Activated CD8-positive, alpha-beta T cell treated with anti-CD3 and anti-CD28 coated beads for 36 hours (primary cell): Measurements from ENCODE around the gene CCDC171. TPM values are rescaled to one million over a fixed set of nuclear protein-coding genes. Genes with fewer than 3 reads are reported as not detected.

Source experiments
- ATAC-seq: fragments of 200-7000 bp; cut with Tn5 transposase; one replicate; pipeline ENCODE4 v1.10.0; 2021; ENCODE audit warnings: mild to moderate bottlenecking, moderate library complexity
- CTCF ChIA-PET: fragments of 350-600 bp; sonication (Branson Sonifier 250); formaldehyde crosslinking; loops from one replicate; lab custom pipeline; 2021; ENCODE audit warnings: antibody characterized with exemption; lab: Charles Lee
- POLR2A ChIA-PET: fragments of 350-600 bp; sonication (Branson Sonifier 250); formaldehyde crosslinking; loops from one replicate; lab custom pipeline; 2021; ENCODE audit warnings: antibody characterized with exemption; lab: Charles Lee
- DNase-seq: peaks from one replicate; pipeline ENCODE4 v3.0.0-alpha.2; 2020
- H3K27ac Mint-ChIP-seq: one replicate; pipeline ENCODE4 v1.8.0; 2021; ENCODE audit warnings: mild to moderate bottlenecking, mixed read lengths
- H3K27me3 Mint-ChIP-seq: one replicate; pipeline ENCODE4 v1.8.0; 2021; ENCODE audit warnings: mixed read lengths
- H3K36me3 Mint-ChIP-seq: one replicate; pipeline ENCODE4 v1.8.0; 2021; ENCODE audit warnings: low read depth, mixed read lengths
- H3K4me1 Mint-ChIP-seq: one replicate; pipeline ENCODE4 v1.8.0; 2021; ENCODE audit warnings: low read depth, mixed read lengths
- H3K4me3 Mint-ChIP-seq: one replicate; pipeline ENCODE4 v1.8.0; 2021; ENCODE audit warnings: mild to moderate bottlenecking, moderate library complexity, mixed read lengths
- H3K9me3 Mint-ChIP-seq: one replicate; pipeline ENCODE4 v1.8.0; 2021; ENCODE audit warnings: mixed read lengths
- intact Hi-C: fragments of 100-400 bp; cut with micrococcal nuclease; formaldehyde crosslinking; loops from one replicate; pipeline ENCODE4 v1.10.0; 2022
- total RNA-seq, 2 experiments: library from RNA; stranded (reverse); gene quantifications; one replicate each; pipeline ENCODE4 v1.2.3, GENCODE V29; 2021
- TF ChIP-seq, protein P1 (sequence below): fragments of 200-600 bp; IDR thresholded peaks from one replicate; pipeline ENCODE4 v1.8.0; 2022; ENCODE audit warnings: antibody characterized with exemption, mild to moderate bottlenecking

CCDC171 gene
- total RNA-seq, 2 experiments from 2014 or later, result 2.1 to 2.3 TPM

DNA sequence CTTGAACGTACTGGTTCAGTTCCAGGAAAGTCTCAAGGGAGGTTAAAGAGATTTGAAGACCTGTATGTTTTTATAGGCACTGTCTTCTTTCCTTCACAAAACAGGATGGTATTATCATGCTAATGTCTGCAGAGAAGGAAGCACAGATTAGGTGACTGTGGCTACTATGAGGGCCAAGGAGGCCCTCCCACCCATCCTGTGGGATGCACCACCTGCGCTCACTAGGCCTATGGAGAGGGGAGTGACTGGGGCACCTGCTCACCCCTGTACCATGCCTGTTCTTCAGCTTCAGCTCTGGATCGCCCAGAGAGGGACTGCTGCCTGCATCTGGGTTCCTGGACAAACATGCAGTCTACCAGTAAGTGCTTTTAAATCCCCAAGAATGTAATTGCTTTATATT is 469.4 kb downstream of the CCDC171 start:
- POLR2A ChIA-PET, result no interaction called here
- intact Hi-C loops, result no loop called here
- TF ChIP-seq, protein P1, sequence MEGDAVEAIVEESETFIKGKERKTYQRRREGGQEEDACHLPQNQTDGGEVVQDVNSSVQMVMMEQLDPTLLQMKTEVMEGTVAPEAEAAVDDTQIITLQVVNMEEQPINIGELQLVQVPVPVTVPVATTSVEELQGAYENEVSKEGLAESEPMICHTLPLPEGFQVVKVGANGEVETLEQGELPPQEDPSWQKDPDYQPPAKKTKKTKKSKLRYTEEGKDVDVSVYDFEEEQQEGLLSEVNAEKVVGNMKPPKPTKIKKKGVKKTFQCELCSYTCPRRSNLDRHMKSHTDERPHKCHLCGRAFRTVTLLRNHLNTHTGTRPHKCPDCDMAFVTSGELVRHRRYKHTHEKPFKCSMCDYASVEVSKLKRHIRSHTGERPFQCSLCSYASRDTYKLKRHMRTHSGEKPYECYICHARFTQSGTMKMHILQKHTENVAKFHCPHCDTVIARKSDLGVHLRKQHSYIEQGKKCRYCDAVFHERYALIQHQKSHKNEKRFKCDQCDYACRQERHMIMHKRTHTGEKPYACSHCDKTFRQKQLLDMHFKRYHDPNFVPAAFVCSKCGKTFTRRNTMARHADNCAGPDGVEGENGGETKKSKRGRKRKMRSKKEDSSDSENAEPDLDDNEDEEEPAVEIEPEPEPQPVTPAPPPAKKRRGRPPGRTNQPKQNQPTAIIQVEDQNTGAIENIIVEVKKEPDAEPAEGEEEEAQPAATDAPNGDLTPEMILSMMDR, result no peak
- CTCF ChIA-PET, result no interaction called here
- no peak for DNase-seq
- Mint-ChIP-seq H3K27ac (no peak overlapping the region), H3K4me3 (no peak overlapping the region), H3K4me1 (no peaks in the 10 kb centered on the region), H3K36me3 (no peaks in the 10 kb centered on the region), H3K27me3 (no peaks in the 10 kb centered on the region), H3K9me3 (peaks cover 9% of the 10 kb centered on the region)
- no peak for ATAC-seq

DNA sequence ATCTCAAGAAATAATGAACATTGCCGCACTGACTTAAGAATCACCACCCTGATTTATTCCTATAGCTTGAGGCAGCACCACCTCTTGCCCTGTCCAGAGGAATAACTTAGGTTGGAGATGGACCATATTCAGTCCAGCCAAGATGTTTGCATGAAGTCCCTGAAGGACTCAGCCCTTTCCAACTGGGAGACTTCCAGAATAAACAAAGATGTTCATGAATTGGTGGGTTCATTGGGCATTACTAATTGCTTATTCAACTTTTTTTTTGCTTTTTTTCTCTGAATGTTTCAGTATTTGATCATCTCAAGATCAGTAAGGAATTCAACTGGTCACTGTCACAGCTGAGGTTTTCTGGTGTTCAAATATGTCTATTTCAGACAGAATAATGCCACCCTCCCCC is 470.6 kb downstream of the CCDC171 start:
- TF ChIP-seq, protein P1, result no peak
- Mint-ChIP-seq H3K36me3 (no peaks in the 10 kb centered on the region), H3K4me1 (no peaks in the 10 kb centered on the region), H3K27me3 (no peaks in the 10 kb centered on the region), H3K4me3 (no peak overlapping the region), H3K9me3 (peaks cover 3% of the 10 kb centered on the region), H3K27ac (no peak overlapping the region)
- intact Hi-C loops, result no loop called here
- ATAC-seq (no peak), DNase-seq (no peak)
- ChIA-PET POLR2A (no interaction called here), CTCF (no interaction called here)

Other genes with a start within 250 kb of the CCDC171 start
- gene TTC39B, start 245.8 kb upstream of the CCDC171 start, total RNA-seq, result 10 to 100 TPM; 17.8 to 18.5 TPM
- 10 to 100 TPM; 30.3 to 32.1 TPM for gene SNAPC3, start 130.2 kb upstream of the CCDC171 start, total RNA-seq
- gene PSIP1, start 42.1 kb upstream of the CCDC171 start, total RNA-seq, result 100 to 1,000 TPM; 123 to 132 TPM